GM21717 (cell line): ENCODE measurements around the gene LHX3.

Source experiments
- ATAC-seq: cut with Tn5 transposase; IDR thresholded peaks from one replicate; pipeline ENCODE4 v1.9.1; 2021; ENCODE audit warnings: mild to moderate bottlenecking, moderate library complexity; ENCODE audit not compliant: unreplicated experiment

The LHX3 gene

DNA sequence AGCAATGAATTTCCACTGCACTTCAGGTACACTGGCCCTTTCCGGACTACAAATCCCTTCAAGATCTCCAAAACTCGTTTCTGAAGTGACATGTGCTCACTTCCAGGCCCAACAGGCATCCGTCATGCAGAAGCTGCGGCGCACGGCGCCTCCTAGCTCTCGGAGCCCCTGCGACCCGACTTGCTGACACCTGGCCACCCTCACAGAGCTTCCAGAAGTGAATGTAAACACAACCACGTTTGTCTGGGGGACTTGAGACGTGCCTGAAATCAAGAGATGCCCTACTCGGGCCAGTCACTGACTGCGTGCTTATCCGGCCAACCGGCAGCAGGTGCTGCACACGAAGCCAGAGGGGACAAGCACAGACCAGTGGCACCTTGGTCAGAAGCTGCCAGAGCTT is 4.9 kb upstream of the LHX3 start:
- no peak for ATAC-seq

DNA sequence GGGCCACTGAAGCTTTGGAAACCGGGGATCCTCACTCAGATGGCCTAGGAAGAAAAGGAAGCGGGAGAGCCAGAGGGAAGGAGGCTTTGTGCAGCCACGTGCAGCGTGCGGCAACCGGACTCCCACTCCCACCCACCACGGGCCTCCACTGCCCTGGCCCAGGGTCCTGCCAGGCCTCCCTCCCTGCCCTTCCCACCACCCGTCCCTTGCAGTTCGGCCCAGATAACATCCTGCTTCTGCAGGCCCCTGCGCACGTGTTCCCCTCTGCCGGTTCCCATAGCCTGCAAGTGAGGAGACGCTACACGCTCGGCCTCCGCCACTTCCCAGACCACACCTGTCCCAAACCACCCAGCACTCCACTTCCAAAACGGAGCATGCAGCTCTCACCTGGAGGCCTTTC is 4.3 kb upstream of the LHX3 start:
- no peak for ATAC-seq

DNA sequence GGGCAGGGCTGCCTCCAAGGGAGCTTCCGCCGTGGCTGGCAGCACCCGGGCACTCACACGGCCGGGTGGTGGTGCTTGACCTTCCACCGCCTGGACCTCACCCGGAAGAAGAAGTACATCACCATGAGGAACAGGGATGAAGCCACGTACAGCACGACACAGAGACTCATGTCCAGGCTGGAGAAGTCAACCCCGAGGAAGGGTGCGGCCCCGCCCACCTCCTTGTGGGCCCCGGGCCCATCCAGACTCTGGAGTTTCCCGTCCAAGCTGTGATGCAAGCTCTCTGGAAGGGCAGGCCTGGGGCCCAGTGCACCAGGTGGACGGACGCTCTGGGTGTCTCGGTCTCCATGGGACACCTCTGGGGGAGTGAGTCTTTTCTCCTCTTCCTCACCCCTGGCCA is 3.7 kb upstream of the LHX3 start:
- no peak for ATAC-seq

DNA sequence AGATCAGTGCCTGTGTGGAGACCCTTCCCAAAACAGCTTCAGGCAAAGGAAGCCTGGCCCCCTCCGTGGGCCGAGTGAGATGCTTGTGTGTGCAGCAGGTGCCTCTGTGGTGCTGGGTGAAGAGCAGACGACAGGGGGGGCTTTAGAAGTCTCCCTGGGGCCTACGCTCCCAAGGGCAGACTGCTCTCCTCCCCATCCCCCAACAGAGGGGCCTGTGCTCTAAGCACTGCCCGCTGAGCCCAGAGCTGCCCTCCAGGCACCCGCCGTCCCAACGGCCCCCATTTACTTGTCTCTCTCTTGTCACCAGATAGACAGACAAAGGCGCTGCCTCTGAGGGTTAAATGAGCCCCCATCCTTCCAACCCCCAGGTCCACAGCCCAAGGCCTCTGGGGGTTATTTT is 2.7 kb upstream of the LHX3 start:
- no peak for ATAC-seq

DNA sequence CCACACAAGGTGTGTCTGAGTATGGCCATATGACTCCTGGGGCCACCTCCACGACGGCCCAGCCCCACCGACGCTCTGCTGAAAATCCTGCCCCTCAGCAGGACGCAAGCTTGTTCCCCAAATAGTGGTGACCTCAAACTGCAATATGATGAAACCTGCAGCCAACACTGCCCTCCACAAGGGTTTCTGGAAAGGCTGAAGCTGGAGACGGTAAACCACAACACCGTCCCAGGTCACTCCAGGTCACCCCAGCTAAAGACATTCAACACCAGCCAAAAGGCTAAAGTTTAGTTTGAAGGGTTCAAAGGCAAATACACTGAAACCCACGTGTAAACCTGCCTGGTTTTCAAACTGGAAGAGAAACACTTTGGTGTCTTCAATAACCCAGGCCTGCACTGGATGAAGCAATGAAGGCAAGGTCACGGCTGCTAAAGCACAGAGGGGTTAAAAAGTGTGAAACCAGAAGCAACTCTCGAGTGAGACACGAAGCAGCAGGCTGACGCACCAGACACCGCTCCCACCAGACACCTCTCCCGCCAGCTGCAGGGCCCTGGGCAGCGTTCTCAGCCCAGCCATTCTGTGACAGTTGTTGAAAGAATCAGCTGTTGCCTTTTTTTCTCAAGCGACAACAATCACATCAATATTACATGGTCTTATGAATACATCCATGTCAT is 1.8 kb upstream of the LHX3 start:
- no peak for ATAC-seq

DNA sequence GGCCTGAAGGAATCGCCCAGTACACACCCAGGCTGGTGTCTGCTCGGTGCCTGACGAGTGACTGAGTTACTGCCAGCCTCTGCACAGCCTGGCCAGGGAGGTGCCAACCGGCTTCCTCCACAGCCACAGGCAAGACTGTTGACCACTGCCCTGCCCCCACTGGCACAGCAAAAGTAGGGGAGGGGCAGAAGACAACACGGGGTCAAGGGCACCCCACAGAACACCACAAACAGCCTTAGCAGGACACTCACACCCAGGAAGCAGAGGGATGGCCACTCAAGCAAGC is 722 bp upstream of the LHX3 start:
- ATAC-seq: no peak

DNA sequence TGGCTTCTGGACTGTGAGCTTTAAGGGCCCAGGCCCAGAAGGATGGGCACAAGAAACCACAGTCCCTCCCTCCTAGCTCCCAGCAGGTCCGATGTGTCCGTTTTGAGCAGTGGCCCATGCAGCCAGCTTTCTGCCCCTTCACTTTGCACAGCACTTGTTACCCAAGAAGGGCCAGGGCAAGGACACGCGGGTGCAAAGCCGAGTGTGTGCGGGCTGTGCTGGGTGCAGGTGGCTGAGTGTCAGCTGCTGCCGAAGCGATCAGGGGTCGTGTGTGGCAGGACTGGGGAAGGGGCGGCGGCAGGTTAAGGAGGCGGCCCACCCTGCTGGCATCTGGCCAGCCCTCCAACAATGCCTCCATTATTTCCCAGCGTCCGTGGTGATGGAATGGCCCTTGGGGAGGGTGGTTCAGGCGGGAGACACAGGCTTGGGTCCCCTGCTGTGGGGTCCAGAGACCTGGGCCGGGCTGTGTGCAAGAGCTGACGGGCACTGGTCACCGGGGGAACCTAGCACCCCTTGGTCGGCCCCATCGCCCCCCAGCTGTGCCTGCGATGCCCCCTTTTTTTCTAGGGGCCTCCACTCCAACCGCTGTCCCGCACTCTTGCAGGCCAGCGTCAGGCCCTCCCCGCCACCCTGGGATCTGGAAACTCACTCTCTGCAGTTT is 653 bp downstream of the LHX3 start:
- no peak for ATAC-seq

DNA sequence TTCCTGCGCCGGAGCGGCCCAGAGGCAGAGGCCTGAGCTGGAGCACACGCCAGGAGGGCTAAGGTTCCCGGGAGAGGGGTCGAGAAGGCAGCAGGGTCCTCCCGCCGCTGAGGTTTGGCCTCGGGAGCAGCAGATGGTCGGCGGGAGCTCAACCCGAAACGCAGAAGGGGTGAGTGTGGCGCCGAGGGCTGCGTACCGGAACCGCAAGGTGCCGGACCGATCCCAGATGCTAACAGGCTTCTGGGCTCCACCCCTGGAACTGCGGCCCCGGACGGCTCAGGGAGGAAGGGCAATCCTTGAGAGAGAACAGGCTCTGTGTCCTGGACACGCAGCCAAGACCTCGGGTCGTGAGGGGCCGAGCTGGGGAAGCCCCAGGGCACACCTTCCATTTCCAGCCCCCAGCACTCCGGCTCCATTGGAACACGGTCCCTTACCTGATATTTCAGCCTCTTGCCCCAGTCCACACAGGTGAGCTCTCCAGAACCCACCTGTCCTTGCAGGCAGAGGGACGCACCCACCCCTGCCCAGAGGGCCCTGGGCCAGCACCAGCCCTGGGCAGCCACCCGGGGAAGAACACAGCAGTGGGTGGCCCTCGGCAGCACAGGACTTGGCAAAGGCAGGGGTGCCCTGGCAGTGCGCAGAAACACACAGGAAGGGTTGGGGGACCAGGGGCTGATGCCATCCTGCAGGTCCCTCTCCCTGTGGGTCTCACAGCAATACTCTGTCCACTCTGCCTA is 1.4 kb downstream of the LHX3 start:
- ATAC-seq: no peak

DNA sequence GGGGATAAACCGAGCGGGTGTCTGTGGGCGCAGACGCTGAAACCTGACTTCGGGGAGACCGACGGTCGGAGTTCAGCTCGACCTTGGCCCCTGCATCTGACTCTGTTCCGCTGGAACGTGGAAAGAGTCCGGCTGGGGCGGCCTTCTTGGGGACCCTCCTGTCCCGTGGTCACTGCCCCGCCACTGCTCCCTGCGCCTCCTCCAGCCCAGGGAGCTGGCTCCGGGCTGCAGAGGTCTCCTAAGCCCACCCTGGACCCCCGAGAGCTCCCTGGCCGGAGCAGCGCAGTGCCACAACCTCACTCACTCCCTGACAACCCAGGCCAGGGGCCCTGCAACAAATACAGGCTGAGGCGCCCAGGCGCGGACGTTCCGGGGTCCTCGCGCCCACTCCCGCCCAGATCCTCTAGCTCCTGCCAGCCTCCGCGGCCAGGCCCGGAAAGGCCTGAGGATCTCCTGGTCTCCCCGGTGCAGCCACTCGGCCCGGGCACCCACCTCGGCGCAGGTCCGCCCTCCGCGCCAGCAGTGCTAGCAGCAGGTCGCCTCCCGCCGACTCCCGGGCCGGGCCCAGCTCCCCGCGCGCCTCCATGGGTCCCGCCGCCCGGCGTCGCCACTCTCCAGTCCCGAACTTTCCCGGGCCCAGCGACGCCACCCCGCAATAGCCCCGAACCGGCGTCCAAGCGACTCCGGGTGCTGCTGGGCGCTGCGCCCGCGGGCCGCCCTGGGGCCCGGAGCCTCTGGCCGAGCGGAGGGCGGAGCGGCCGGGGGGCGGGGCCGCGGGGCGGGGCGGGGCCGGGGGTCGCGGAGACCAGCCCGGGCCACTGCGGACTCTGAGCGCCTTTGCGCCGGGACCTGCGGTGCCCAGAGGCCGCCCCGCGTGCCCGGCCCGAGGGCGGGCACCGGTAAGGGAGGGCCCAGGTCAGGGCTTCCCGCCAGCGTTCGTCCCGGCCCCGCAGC is 2.2 kb downstream of the LHX3 start:
- no peak for ATAC-seq

DNA sequence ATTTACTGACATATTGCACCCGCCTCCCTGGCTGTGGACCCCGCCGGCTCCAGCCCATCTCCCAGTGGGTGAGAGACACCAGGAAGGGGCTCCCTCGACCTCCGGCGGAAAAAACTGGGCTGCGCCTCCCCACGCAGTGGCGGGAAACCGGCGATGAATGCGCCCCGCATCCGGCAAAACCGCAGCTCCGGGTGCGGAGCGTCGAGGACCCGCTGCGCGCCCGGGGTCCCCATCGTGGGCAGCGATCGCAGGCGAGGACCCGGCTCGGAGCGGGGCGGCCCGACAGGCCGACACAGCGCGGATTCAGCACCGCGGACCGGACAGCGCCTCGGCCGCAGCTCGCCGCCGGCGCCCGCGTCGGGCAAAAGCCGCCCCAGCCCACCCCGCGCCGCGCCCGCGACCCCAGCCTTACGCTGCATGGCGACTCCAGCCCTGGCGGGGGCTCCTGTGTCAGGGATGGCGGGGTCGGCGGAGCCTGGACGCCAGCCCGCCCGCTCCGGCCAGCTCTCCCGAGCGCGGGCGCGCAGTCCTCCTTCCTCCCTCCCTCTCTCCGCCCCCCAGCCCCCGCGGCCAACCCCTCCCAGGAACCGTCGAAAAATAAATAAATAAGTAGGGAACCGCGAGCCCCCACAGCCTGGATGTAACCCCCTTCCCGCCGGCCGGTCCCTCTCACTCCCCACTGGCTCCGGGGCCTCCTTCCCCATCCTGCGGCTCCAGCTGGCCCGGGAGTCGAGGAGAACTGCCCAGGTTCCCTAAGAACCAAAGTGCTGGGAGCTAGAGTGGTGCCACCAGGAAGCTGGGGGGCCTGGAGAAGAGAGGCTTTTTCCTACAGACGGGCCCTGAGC is 3.1 kb downstream of the LHX3 start:
- no peak for ATAC-seq

DNA sequence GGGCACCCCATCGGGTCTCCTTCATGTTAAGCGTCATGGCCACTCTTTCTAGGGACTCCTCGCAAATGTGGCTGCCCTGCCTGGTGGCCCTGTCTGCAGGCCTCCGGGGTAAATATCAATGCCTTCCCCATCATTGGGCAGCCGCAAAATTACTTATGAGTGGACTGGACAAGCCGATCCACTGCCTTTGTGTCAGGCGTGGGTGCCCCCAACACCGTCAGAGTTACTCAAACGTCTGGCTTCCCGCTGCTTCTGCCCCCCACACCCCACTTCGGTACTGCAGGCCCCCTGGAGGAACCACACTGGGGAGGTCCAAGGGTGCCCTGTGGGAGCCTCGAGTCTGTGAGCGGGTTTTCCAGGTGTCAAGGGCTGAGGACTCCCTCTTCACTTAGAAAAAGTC is 3.8 kb downstream of the LHX3 start:
- ATAC-seq: no peak

DNA sequence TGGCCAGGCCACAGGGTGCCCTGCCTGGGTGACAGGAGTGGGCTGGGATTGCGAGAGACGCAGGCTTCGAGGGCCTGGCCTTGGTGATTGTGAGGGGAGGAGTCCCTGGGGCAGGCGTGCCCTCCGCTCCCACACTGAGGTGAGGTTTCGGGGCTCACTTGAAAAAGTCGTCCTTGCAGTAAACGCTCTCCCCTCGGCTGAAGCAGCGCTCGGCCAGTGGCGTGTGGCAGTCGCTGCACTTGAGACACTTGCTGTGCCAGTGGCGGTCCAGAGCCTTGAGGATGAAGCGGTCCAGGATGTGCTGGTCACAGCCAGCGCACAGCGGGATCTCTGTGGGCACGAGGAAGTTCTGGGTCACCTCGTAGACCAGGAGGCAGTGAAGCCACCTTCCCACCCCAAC is 4.5 kb downstream of the LHX3 start:
- ATAC-seq: no peak

DNA sequence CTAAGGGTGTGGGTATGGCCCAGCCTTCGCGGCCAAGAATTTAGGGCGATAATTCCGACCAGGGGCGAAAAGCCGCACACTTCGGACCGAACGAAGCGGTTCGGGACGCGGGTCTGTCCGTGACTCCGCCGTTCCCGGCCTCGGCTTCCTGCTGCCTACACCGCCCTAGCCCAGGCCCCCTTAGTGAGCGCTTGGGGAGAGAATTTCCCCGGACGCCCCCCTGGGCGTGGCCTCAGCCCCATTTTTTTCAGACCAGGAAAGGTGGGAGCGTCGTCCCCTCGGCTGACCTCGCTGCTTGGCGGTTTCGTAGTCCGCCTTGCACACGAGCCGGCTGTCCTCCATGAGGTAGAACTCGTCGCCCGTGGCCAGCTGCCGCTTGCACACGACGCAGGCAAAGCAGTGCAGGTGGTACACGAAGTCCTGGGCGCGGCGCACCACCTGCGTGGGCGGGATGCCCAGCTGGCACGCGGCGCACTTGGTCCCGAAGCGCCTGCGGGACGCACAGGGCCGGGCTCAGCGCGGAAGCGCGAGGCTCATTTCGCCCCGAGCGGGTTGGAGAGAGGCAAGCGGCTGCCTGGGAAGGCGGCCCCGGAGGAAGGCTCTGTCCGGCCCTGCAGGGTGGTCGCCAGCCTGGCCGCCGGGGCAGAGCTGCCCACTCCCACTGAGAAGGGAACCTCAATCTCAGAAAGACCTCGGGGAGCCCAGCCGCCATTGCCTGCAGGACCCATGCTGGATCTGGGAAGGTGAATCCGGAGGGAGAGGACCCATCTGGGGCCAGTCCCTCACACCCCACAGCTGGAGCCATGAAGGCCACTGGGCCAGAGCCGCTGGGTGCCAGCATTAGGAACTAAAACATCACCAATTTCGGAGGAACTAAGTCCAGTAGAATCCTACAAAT is 5.3 kb downstream of the LHX3 start:
- ATAC-seq: no peak

DNA sequence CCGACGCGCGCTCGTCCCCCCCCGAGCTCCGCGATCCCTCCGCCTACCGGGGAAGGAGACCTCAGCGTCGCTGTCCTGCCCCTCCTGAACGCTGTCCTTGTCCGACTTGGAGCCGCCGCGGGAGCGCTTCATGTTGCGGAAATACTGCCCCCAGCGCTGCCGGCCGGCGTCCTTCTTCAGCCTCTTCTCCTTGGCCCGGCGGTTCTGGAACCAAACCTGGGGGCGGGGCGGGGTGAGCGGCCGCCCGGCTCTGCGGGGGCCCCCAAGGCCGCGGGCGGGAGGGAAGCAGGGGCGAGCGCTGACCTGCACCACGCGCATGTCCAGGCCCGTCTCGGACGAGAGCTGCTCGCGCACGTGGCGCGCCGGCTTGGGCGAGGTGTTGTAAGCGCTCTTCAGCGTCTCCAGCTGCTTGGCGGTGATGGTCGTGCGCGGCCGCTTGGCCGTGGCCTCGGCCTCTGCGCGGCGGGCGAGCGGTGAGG is 6.3 kb downstream of the LHX3 start:
- no peak for ATAC-seq

DNA sequence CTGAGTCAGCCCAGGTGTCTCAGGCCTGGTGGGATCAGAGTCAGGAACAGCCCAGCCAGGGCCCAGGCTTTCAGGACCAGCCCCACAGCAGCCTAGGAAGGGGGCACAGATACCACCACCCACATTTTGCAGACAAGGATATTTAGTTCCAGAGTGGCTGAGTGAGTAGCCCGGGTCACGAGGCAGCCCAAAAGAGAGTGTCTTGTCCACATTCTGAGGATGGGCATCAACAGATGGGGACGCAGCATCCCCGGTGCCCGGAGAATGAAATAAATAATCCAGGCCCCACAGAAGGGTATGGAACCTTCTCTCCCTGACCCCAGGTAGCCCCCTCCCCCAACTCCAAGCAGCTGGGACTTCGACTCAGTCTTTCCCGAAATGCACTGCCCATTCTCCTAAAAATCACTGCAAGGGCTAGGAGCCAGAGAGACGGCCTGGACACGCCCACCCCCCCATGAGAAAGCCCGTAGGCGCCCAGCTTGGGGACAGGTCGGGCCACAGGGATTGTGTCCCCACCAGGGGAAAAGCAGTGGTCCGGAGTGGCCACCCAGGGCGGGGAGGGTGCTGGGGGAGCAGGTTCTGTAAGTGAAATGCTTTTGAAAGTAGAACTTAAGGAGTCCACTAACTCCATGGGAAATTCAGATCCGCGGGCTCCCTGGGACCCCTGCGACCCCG is 6.9 kb downstream of the LHX3 start:
- ATAC-seq: no peak

DNA sequence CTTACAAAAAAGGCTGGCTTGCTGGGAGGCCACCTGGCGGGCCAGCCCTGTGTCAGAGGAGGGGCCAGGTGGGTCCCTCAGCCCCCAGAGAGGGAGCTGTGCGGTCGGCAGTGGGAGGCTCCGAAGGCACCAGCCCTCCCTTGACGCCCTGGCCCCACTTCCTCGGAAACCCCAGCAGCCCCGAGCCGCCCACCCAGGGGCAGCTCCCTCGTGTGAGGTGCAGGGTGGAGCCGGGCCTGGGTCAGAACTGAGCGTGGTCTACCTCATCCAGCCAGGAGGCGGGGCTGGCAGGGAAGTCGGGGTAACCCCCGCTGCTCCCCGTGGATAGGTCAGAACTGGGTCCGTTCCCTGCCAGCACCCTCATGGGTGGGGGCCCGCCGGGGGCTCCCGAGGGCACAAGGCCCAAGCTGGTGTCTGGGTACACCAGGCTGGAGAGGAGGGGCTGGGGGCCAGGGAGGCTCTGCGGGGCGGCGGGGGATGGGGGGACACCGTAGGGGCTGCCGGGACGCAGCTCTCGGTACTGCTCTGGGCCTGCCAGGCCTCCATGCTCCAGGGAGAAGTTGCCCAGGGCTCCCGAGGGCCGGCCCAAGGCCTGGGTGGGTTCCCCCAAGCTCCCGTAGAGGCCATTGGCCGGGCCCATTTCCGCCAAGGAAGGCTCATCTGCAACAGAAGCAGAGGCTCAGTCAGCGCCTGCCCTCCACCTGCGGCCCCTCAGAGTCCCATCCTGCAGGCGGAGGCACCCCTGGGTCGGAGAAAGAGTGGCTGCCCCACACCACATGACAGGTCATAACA is 7.6 kb downstream of the LHX3 start:
- ATAC-seq: no peak

DNA sequence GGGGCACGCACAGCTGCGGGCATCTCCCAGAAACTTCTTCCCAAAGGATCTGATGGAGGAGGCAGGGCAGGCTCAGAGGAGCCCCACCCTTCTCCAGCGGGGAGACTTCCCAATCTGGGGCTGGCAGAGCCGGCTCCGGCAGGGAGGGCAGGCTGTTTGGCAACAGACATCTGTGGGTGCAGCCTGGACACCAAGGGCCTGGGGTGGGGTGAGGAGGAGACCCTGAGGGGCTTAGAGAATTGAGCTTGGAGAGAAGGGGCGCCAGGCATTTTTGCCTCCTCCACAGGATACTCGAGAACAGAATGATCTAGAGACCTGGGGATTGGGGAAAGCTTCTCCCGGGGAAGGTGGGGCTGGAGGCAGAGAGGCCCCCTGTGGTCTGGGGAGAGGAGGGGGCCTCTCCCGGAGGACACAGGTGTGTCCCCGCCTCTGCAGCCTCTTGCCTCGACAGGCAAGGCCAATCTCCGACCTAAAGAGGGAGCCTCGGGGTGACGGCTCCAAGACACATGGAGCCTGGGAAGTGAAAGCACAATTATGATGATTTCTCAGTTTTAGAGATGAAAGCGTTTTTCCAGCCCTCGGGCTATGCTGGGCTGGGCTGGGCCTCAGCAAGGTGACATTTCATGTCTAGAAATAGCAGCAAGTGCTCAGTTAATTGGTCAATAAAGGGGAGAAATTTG is 8.4 kb downstream of the LHX3 start:
- no peak for ATAC-seq
